Measurements from ENCODE around the gene IL6ST. TPM values are rescaled to one million over a fixed set of nuclear protein-coding genes. Genes with fewer than 3 reads are reported as not detected.

Gene IL6ST
- total RNA-seq, 3 donors from 2014 or later: 573 to 722 (median 615) TPM

DNA sequence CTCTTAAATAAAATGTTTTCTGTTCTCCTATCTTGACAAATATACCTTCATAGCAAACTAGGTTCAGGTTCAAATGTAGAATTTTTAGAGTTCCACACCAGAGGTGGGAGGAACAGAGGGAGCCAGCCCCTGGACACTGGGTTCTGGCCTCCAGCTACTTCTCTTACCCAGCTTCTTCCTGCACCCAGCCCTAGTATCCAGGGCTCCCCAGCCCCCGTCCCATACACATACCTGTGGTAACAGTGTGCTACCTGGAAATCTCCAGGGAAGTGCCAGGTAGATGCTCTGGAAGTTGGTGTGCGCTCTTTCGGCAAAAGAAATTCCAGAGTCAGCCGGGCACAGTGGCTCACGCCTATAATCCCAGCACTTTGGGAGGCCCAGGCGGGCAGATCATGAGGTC lies 33.9 kb upstream of the IL6ST start:
- H3K9me3 ChIP-seq: no peaks in the 10 kb centered on the region
- no peaks in the 10 kb centered on the region for H3K36me3 ChIP-seq
- TF ChIP-seq, protein P1, sequence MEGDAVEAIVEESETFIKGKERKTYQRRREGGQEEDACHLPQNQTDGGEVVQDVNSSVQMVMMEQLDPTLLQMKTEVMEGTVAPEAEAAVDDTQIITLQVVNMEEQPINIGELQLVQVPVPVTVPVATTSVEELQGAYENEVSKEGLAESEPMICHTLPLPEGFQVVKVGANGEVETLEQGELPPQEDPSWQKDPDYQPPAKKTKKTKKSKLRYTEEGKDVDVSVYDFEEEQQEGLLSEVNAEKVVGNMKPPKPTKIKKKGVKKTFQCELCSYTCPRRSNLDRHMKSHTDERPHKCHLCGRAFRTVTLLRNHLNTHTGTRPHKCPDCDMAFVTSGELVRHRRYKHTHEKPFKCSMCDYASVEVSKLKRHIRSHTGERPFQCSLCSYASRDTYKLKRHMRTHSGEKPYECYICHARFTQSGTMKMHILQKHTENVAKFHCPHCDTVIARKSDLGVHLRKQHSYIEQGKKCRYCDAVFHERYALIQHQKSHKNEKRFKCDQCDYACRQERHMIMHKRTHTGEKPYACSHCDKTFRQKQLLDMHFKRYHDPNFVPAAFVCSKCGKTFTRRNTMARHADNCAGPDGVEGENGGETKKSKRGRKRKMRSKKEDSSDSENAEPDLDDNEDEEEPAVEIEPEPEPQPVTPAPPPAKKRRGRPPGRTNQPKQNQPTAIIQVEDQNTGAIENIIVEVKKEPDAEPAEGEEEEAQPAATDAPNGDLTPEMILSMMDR (IDR thresholded peaks at IDR 0.05): no peak
- TF ChIP-seq POLR2AphosphoS5 (IDR thresholded peaks at IDR 0.05): no peak
- no peak for TF ChIP-seq POLR2A (IDR thresholded peaks at IDR 0.05)
- H3K4me1 ChIP-seq: no peaks in the 10 kb centered on the region
- intact Hi-C loops (cut with DNase I; ENCODE audit: low total_unique reads): no loop called here
- no peak overlapping the region for H3K4me3 ChIP-seq
- DNase-seq (ENCODE audit: low spot score in 2 of 2): no peak
- no peaks in the 10 kb centered on the region for H3K27me3 ChIP-seq
- no peak overlapping the region for H3K27ac ChIP-seq

DNA sequence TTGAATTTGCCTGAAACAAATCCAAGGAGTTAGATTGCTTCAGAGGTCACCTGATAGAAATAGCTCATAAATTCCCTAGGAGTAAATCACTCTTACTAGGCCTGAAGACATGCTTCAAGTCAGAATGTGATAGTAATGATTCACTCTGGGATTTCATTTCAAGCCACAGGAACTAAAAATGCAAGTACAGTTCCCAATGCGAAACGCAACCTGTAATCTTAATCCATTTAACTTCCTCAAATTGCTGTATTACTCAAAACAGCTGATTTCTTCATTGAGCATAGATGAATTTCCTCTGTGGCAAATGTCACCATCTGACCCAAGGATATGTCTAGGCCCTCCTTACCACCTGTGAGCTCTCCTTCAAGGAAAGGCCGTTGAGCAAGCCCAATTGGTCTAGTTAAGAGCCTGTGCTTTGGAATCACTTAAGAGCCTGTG lies 32.1 kb upstream of the IL6ST start:
- DNase-seq (ENCODE audit: low spot score in 2 of 2): no peak
- Histone ChIP-seq H3K36me3 (no peaks in the 10 kb centered on the region), H3K4me1 (no peaks in the 10 kb centered on the region), H3K9me3 (no peaks in the 10 kb centered on the region), H3K27ac (no peak overlapping the region), H3K27me3 (no peaks in the 10 kb centered on the region), H3K4me3 (no peak overlapping the region)
- no peak for TF ChIP-seq POLR2AphosphoS5 (IDR thresholded peaks at IDR 0.05)
- TF ChIP-seq POLR2A (IDR thresholded peaks at IDR 0.05): no peak
- TF ChIP-seq, protein P1 (IDR thresholded peaks at IDR 0.05): no peak
- intact Hi-C loops (cut with DNase I; ENCODE audit: low total_unique reads): no loop called here

DNA sequence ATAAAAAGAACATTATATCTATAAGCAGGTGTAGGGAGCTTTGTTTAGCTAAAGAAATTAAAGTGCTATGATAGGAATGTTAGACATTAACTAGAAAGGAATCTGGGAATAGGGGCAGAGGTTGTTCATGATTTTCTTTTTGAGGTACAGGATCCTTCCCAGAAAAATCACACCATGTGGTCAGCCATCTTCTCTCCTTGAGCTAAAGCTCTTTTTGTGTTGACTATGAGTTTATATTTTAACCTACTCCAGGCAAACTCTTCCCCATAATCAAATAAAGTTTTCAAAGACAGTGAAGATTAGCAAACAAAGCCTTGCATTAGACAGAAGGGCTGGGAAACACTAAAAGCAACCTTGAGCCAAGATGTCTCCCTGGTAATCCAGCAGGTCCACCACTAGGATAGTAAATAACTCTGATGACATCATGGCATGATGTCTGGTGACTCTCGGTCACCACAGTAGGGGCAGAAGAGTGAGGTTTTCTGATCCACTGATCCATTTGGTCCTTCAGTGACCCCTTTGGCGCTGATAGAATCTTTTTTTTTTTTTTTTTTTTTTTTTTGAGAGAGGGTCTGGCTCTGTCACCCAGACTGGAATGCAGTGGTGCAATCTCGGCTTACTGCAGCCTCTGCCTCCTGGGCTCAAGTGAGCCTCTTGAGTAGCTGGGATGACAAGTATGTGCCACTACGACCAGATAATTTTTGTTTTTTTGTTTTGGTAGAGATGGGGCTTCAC lies 30.6 kb upstream of the IL6ST start:
- TF ChIP-seq POLR2A (IDR thresholded peaks at IDR 0.05) (no peak), POLR2AphosphoS5 (IDR thresholded peaks at IDR 0.05) (no peak)
- TF ChIP-seq, protein P1 (IDR thresholded peaks at IDR 0.05): no peak
- DNase-seq (ENCODE audit: low spot score in 2 of 2): no peak

DNA sequence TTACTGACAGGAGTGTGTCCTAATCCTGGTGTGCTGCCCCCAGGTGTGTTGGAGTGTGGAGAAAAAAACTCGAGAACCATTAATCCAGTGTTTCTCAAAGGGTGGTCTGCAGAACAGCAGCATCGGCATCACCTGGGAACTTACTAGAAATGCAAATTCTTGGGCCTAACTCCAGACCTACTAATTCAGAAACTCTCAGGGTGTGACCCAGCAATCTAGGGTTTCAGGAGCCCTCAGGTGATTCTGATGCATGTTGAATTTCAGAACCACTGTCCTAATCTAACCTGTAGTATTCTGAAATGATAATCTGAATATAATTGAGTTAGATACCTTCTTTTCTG lies 30.0 kb upstream of the IL6ST start:
- Histone ChIP-seq H3K27ac (no peak overlapping the region), H3K9me3 (no peaks in the 10 kb centered on the region), H3K4me1 (no peaks in the 10 kb centered on the region), H3K4me3 (no peak overlapping the region), H3K27me3 (no peaks in the 10 kb centered on the region), H3K36me3 (no peaks in the 10 kb centered on the region)
- intact Hi-C loops (cut with DNase I; ENCODE audit: low total_unique reads): no loop called here
- TF ChIP-seq, protein P1 (IDR thresholded peaks at IDR 0.05): no peak
- TF ChIP-seq POLR2AphosphoS5 (IDR thresholded peaks at IDR 0.05) (no peak), POLR2A (IDR thresholded peaks at IDR 0.05) (no peak)
- DNase-seq (ENCODE audit: low spot score in 2 of 2): no peak

More for the DNA sequence above, 30.6 kb upstream of the IL6ST start:
- intact Hi-C loops (cut with DNase I; ENCODE audit: low total_unique reads): no loop called here
- no peak overlapping the region for H3K27ac ChIP-seq
- no peaks in the 10 kb centered on the region for H3K27me3 ChIP-seq
- no peak overlapping the region for H3K4me3 ChIP-seq
- H3K4me1 ChIP-seq: no peaks in the 10 kb centered on the region
- no peaks in the 10 kb centered on the region for H3K9me3 ChIP-seq
- H3K36me3 ChIP-seq: no peaks in the 10 kb centered on the region

DNA sequence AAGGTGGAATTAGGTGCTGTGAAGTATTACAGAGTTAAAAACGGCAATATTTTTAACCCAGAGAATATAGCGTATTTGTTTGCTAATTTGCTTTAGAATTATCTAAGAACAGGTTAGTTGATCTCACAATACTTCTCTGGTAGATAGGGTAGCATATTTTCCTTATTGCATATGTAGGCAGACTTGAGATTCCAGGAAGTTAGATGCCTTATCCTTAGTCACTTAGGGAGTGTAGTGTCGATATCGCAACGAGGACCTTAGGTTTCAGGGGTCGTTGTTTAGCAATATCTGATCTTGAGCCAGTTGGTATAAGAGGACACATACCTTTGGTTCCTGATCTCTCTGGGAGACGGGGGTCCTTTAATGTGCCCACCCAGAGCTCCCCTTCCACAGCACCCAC lies 28.5 kb upstream of the IL6ST start:
- Histone ChIP-seq H3K27me3 (no peaks in the 10 kb centered on the region), H3K27ac (no peak overlapping the region), H3K4me1 (no peaks in the 10 kb centered on the region), H3K4me3 (no peak overlapping the region), H3K9me3 (no peaks in the 10 kb centered on the region), H3K36me3 (no peaks in the 10 kb centered on the region)
- no peak for DNase-seq (ENCODE audit: low spot score in 2 of 2)
- no peak for TF ChIP-seq POLR2A (IDR thresholded peaks at IDR 0.05)
- TF ChIP-seq POLR2AphosphoS5 (IDR thresholded peaks at IDR 0.05): no peak
- TF ChIP-seq, protein P1 (IDR thresholded peaks at IDR 0.05): no peak
- intact Hi-C loops (cut with DNase I; ENCODE audit: low total_unique reads): no loop called here

All from breast epithelium (tissue), 4 donors.